K562 (cell line): Measurements from ENCODE around the gene SYMPK. TPM values are rescaled to one million over a fixed set of nuclear protein-coding genes. Genes with fewer than 3 reads are reported as not detected.

Source experiments
- CHCHD3 ChIP-seq: fragments of 250-450 bp; sonication (Bioruptor Pico); IDR thresholded peaks from 2 replicates; pipeline ENCODE4 v2.1.2; 2022; ENCODE audit warnings: mild to moderate bottlenecking
- CSDE1 ChIP-seq, 2 experiments: fragments of 450-650 bp; IDR thresholded peaks; 2 replicates each; pipeline ENCODE4 v1.6.1; 2016; ENCODE audit warnings: mild to moderate bottlenecking in 1 of 2
- FOXJ3 ChIP-seq: sonication (generic); formaldehyde crosslinking; IDR thresholded peaks from 2 replicates; pipeline ENCODE4 v1.4.0; 2020; ENCODE audit warnings: mild to moderate bottlenecking, missing genetic modification reagents
- GATAD2B ChIP-seq: fragments of 450-650 bp; IDR thresholded peaks from 2 replicates; pipeline ENCODE4 v1.6.1; 2017; ENCODE audit warnings: mild to moderate bottlenecking, borderline replicate concordance
- NELFE ChIP-seq: IDR thresholded peaks from 2 replicates; pipeline ENCODE4 v1.6.1; 2011; ENCODE audit warnings: mild to moderate bottlenecking; ENCODE audit not compliant: insufficient read depth, insufficient read length
- NFE2L1 ChIP-seq: fragments of 450-650 bp; IDR thresholded peaks from 2 replicates; pipeline ENCODE4 v1.6.1; 2016; ENCODE audit warnings: missing genetic modification characterization, low read depth, mild to moderate bottlenecking, missing compliant biosample characterization, moderate library complexity, borderline replicate concordance
- RB1 ChIP-seq: fragments of 450-650 bp; IDR thresholded peaks from 2 replicates; pipeline ENCODE4 v1.6.1; 2017; ENCODE audit warnings: low read depth, mild to moderate bottlenecking
- SIRT6 ChIP-seq: IDR thresholded peaks from one replicate; pipeline ENCODE4 v1.6.1; 2012; ENCODE audit warnings: low read depth, mild to moderate bottlenecking, control low read depth, inconsistent platforms, low read length, moderate library complexity
- STAT5A ChIP-seq: IDR thresholded peaks from 2 replicates; pipeline ENCODE4 v1.6.1; 2012; ENCODE audit warnings: low read length, inconsistent platforms, borderline replicate concordance
- ZFP36 ChIP-seq: fragments of 150-350 bp; IDR thresholded peaks from 2 replicates; pipeline ENCODE4 v1.6.1; 2018; ENCODE audit warnings: low read length, low read depth; ENCODE audit not compliant: partially characterized antibody
- ZKSCAN3 ChIP-seq: fragments of 250-450 bp; sonication (Bioruptor Pico); IDR thresholded peaks from 2 replicates; pipeline ENCODE4 v1.4.0; 2020
- ZNF134 ChIP-seq: fragments of 250-450 bp; sonication (Bioruptor Pico); conservative IDR thresholded peaks from 2 replicates; pipeline ENCODE4 v1.4.0; 2020
- ZNF263 ChIP-seq: sonication (generic); formaldehyde crosslinking; IDR thresholded peaks from 2 replicates; pipeline ENCODE4 v1.8.0; 2022; ENCODE audit warnings: mild to moderate bottlenecking, missing genetic modification reagents, borderline replicate concordance
- ZNF3 ChIP-seq: fragments of 250-450 bp; sonication (Bioruptor Pico); IDR thresholded peaks from 2 replicates; pipeline ENCODE4 v1.5.0; 2021; ENCODE audit warnings: mild to moderate bottlenecking, moderate library complexity
- ZNF551 ChIP-seq: fragments of 250-450 bp; sonication (Bioruptor Pico); IDR thresholded peaks from 2 replicates; pipeline ENCODE4 v1.5.0; 2021; ENCODE audit warnings: mild to moderate bottlenecking, moderate library complexity
- ZNF699 ChIP-seq: fragments of 250-450 bp; sonication (Bioruptor Pico); IDR thresholded peaks from 2 replicates; pipeline ENCODE4 v1.8.0; 2021; ENCODE audit warnings: mild to moderate bottlenecking, moderate library complexity; ENCODE audit not compliant: insufficient replicate concordance
- polyA plus RNA-seq, 8 experiments: library from polyadenylated mRNA; depleted of rRNA in 4 of 8; stranded (reverse) in 5 of 8; unstranded in 3 of 8; fragments of >200 nt; fragmentation: Nextera tagmentation in 2 of 8; fragmentation: Illumina TruSeq in 1 of 8; extraction: Ambion mirVana in 2 of 8; extraction: Trizol in 1 of 8; gene quantifications; 2 replicates each; pipeline versions ENCODE4 v1.2.1 to v1.2.3, GENCODE V29; 2011 to 2014; ENCODE audit warnings: inconsistent platforms in 1 of 8, missing spikeins in 1 of 8
- total RNA-seq, 7 experiments: library from RNA; depleted of rRNA in 6 of 7; stranded (reverse); fragments of >200 nt in 6 of 7; fragmentation: Illumina TruSeq in 2 of 7; extraction: Trizol in 2 of 7; gene quantifications; 2 replicates each; pipeline versions ENCODE4 v1.2.1 to v1.2.3, GENCODE V29; 2011 to 2021; ENCODE audit warnings: low replicate concordance in 1 of 7
- TF ChIP-seq, protein P1 (sequence below): fragments of 250-450 bp; sonication (Bioruptor Pico); IDR thresholded peaks from 2 replicates; pipeline ENCODE4 v1.5.0; 2020; ENCODE audit warnings: mild to moderate bottlenecking
- TF ChIP-seq, protein P2 (sequence below): fragments of 250-450 bp; sonication (Bioruptor Pico); IDR thresholded peaks from 2 replicates; pipeline ENCODE4 v1.5.0; 2020; ENCODE audit warnings: mild to moderate bottlenecking, borderline replicate concordance
- TF ChIP-seq, protein P3 (sequence below), 2 experiments: fragments of 450-650 bp in 1 of 2; sonication (generic) in 1 of 2; formaldehyde crosslinking; conservative IDR thresholded peaks; 2 replicates each; pipeline versions ENCODE4 v1.4.0 to v1.8.1; 2020 to 2022; ENCODE audit warnings: mild to moderate bottlenecking in 1 of 2, missing genetic modification reagents in 1 of 2
- TF ChIP-seq, protein P4 (sequence below): fragments of 450-650 bp; IDR thresholded peaks from 2 replicates; pipeline ENCODE4 v1.6.1; 2018; ENCODE audit warnings: mild to moderate bottlenecking, low read depth; ENCODE audit not compliant: partially characterized antibody

SYMPK gene
- total and polyA plus RNA-seq, 9 of the 15 experiments (the other 6 are each of a cell fraction or from before 2014, with no cell fraction given), result 0.73 to 95.5 (median 58.4) TPM

DNA sequence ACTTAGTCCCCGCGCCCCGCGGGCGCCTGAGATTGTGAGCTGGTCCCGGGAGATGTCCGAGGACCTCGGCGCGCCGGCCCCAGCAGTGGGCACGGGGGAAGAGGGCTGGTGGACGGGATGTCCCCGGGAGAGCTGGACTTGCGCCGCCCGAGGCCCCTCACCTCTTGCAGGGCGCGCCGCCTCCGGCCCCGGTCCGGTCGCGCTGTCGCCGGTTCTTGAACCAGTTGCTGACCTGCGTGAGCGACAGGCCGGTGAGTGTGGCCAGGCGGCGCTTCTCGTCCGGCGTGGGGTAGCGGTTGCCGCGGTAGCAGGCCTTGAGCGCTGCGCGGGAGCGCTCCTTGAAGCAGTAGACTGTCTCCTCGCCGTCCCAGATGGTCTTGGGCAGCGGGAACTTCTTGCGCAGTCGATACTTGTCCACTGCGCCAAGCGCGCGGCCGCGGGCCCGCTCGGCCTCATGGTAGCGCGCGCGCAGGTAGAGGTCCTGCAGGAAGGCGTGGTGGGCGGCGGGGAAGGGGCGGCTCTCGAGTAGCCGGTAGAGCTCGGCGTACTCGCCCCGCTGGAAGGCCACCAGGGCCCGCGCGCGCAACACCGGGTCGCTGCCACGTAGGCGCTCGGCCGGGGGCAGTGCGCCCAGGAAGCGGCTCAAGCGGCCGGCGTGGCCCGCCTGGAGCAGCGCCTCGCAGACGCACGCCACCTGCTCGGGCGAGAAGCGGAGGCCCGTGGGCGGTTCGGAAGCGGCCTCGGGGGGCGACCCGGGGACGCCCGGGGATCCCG lies 94.9 kb downstream of the SYMPK start (continued):
- TF ChIP-seq, protein P1, sequence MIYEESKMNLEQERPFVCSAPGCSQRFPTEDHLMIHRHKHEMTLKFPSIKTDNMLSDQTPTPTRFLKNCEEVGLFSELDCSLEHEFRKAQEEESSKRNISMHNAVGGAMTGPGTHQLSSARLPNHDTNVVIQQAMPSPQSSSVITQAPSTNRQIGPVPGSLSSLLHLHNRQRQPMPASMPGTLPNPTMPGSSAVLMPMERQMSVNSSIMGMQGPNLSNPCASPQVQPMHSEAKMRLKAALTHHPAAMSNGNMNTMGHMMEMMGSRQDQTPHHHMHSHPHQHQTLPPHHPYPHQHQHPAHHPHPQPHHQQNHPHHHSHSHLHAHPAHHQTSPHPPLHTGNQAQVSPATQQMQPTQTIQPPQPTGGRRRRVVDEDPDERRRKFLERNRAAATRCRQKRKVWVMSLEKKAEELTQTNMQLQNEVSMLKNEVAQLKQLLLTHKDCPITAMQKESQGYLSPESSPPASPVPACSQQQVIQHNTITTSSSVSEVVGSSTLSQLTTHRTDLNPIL (CRISPR knock-in tag), result no peak
- TF ChIP-seq, protein P2, sequence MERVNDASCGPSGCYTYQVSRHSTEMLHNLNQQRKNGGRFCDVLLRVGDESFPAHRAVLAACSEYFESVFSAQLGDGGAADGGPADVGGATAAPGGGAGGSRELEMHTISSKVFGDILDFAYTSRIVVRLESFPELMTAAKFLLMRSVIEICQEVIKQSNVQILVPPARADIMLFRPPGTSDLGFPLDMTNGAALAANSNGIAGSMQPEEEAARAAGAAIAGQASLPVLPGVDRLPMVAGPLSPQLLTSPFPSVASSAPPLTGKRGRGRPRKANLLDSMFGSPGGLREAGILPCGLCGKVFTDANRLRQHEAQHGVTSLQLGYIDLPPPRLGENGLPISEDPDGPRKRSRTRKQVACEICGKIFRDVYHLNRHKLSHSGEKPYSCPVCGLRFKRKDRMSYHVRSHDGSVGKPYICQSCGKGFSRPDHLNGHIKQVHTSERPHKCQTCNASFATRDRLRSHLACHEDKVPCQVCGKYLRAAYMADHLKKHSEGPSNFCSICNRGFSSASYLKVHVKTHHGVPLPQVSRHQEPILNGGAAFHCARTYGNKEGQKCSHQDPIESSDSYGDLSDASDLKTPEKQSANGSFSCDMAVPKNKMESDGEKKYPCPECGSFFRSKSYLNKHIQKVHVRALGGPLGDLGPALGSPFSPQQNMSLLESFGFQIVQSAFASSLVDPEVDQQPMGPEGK (CRISPR knock-in tag), result no peak
- TF ChIP-seq ZNF134 (CRISPR knock-in tag) (no peak), CSDE1 (IDR thresholded peaks at IDR 0.05) (no peak), ZFP36 (no peak), ZNF263 (CRISPR knock-in tag) (peak; percentile 48; the same call in 1 of the 2 replicates), ZNF551 (CRISPR knock-in tag) (no peak), NELFE (no peak), ZNF3 (CRISPR knock-in tag) (no peak), STAT5A (no peak), CHCHD3 (CRISPR knock-in tag) (no peak), RB1 (peak; percentile 49; the same call in 1 of the 2 replicates), ZKSCAN3 (CRISPR knock-in tag) (no peak), SIRT6 (no peak), GATAD2B (no peak; the same call in 1 of the 2 replicates), FOXJ3 (CRISPR knock-in tag) (no peak), NFE2L1 (tag) (no peak), ZNF699 (CRISPR knock-in tag) (no peak)
- TF ChIP-seq, protein P3, sequence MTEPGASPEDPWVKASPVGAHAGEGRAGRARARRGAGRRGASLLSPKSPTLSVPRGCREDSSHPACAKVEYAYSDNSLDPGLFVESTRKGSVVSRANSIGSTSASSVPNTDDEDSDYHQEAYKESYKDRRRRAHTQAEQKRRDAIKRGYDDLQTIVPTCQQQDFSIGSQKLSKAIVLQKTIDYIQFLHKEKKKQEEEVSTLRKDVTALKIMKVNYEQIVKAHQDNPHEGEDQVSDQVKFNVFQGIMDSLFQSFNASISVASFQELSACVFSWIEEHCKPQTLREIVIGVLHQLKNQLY (CRISPR knock-in tag; conservative IDR thresholded peaks at IDR 0.05), result no peak
- TF ChIP-seq, protein P4, sequence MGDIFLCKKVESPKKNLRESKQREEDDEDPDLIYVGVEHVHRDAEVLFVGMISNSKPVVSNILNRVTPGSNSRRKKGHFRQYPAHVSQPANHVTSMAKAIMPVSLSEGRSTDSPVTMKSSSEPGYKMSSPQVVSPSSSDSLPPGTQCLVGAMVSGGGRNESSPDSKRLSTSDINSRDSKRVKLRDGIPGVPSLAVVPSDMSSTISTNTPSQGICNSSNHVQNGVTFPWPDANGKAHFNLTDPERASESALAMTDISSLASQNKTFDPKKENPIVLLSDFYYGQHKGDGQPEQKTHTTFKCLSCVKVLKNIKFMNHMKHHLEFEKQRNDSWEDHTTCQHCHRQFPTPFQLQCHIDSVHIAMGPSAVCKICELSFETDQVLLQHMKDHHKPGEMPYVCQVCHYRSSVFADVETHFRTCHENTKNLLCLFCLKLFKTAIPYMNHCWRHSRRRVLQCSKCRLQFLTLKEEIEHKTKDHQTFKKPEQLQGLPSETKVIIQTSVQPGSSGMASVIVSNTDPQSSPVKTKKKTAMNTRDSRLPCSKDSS, result no peak
